GM12864 (cell line): Measurements from ENCODE around the gene FTL.

Experiments used
- DNase-seq: peaks from one replicate; pipeline ENCODE4 v3.0.0-alpha.2; 2011; ENCODE audit warnings: low read depth
- H3K4me3 ChIP-seq: 2 replicates; pipeline ENCODE4 v1.5.1; 2011; ENCODE audit warnings: mild to moderate bottlenecking, low read depth, low read length, control low read depth
- TF ChIP-seq, protein P1 (sequence below): IDR thresholded peaks from 2 replicates; pipeline ENCODE4 v1.5.1; 2011; ENCODE audit warnings: low read depth, mild to moderate bottlenecking, moderate library complexity, low read length, control low read depth, inconsistent platforms; ENCODE audit errors: missing control alignments

FTL gene

GRCh38 chr19:48970923-48971395 is 5.8 kb downstream of the FTL start:
- TF ChIP-seq, protein P1, sequence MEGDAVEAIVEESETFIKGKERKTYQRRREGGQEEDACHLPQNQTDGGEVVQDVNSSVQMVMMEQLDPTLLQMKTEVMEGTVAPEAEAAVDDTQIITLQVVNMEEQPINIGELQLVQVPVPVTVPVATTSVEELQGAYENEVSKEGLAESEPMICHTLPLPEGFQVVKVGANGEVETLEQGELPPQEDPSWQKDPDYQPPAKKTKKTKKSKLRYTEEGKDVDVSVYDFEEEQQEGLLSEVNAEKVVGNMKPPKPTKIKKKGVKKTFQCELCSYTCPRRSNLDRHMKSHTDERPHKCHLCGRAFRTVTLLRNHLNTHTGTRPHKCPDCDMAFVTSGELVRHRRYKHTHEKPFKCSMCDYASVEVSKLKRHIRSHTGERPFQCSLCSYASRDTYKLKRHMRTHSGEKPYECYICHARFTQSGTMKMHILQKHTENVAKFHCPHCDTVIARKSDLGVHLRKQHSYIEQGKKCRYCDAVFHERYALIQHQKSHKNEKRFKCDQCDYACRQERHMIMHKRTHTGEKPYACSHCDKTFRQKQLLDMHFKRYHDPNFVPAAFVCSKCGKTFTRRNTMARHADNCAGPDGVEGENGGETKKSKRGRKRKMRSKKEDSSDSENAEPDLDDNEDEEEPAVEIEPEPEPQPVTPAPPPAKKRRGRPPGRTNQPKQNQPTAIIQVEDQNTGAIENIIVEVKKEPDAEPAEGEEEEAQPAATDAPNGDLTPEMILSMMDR: peak; percentile 96
- no peak for DNase-seq
- no peak overlapping the region for H3K4me3 ChIP-seq

- TF ChIP-seq, protein P1: no peak
- H3K4me3 ChIP-seq: no peak overlapping the region
- DNase-seq: no peak
These were observed 11.1 kb downstream of the FTL start for GRCh38 chr19:48975947-48976847.

- H3K4me3 ChIP-seq: no peak overlapping the region
- DNase-seq: no peak
- TF ChIP-seq, protein P1: no peak
These were observed 12.0 kb downstream of the FTL start for GRCh38 chr19:48977061-48977460.

DNA sequence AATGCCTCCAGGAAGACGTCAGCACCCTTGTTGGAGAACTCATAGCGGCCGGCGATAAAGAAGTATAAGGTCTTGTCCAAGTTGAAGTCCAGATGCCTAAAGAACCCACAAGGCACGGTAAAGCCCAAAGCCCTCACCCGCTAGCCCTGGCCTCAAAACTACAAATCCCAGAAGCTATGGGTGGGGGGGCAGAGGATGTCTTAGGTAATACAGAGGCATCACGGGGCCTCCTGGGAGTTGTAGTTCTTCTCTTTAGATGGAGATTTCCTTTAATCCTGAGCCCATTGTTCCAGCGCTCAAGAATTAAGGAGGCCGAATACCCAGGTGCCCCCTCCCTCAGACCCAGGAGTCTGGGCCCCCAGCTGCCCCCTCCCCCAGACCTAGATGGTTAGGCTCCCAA is 17.2 kb downstream of the FTL start:
- TF ChIP-seq, protein P1: no peak
- no peak for DNase-seq

DNA sequence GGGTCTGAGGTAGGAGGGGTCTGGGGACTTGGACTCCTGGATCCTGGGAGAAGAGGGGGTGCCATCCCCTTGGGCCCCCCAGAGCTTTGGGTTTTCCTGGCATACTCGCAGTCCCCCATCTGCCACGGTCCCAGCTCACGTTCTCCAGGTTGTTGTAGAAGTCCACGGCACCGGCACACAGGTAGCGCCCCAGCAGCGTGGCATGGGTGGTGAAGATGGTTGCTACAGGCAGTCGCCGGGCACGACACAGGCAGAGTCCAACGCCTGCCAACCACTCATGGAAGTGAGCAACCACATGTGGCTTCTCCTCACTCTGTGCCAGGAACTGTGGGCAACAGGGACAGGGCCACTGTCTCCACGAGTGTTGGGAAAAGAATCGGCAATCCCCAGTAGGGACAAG is 20.6 kb downstream of the FTL start:
- TF ChIP-seq, protein P1: no peak
- no peak overlapping the region for H3K4me3 ChIP-seq
- DNase-seq: no peak

More for the DNA sequence above, 17.2 kb downstream of the FTL start:
- no peak overlapping the region for H3K4me3 ChIP-seq

DNA sequence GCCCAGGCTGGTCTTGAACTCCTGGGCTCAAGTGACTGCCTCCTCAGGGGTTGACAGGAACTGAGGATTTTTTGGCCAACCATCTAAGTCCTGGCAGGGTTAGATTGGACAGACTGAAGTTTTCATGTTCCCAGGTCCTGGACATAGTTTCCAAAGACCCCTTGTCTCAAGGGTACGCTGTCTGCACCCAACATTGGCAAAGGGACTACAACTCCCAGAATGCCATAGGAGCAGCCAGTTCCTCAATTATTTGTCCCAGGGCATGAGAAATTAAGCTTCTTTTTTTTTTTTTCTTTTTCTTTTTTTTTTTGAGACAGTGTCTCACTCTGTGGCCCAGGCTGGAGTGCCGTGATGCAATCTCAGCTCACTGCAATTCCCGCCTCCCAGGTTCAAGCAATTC is 21.1 kb downstream of the FTL start:
- H3K4me3 ChIP-seq: no peak overlapping the region
- TF ChIP-seq, protein P1: no peak
- DNase-seq: no peak

DNA sequence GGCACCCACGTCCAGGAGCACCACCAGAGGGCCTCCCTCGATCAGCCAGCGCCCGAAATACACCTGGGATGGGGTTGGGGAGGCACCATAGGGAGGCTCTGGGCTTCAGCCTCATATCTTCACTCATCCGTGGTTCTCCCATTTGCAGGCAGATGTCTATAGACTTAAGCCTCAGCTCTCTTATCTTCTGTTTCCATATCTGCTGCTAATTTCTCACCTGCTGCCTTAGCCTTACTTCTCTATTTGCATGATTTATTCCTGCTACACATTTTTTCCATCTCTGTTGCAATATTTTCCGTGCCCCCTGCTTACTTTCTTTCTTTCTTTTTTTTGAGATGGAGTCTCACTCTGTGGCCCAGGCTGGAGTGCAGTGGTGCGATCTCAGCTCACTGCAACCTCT is 22.2 kb downstream of the FTL start:
- H3K4me3 ChIP-seq: no peak overlapping the region
- TF ChIP-seq, protein P1: no peak
- DNase-seq: no peak
